Large intestine (tissue), 3 donors: ENCODE results near the gene SLC5A1. TPM values are rescaled to one million over a fixed set of nuclear protein-coding genes. Genes with fewer than 3 reads are reported as not detected.
"Not testable (repeated sequence)": the region's sequence is repeated elsewhere in the genome, so short reads cannot be mapped to it uniquely, and the experiment has no call there.

Experiments
- DNase-seq, 2 donors: peaks; one replicate each; pipeline versions ENCODE4 v3.0.0 to v3.0.0-alpha.2; 2013
- H3K27ac ChIP-seq: one replicate; pipeline ENCODE4 v1.5.1; 2013; ENCODE audit warnings: low read length
- H3K27me3 ChIP-seq: 2 replicates; pipeline ENCODE4 v1.6.1; 2013; ENCODE audit warnings: low read length; ENCODE audit not compliant: control insufficient read depth, insufficient read depth
- H3K36me3 ChIP-seq: 2 replicates; pipeline ENCODE4 v1.6.1; 2013; ENCODE audit warnings: low read length; ENCODE audit not compliant: control insufficient read depth, insufficient read depth
- H3K4me1 ChIP-seq: one replicate; pipeline ENCODE4 v1.6.1; 2013; ENCODE audit warnings: low read length; ENCODE audit not compliant: control insufficient read depth, insufficient read depth
- H3K4me3 ChIP-seq: one replicate; pipeline ENCODE4 v1.5.1; 2013; ENCODE audit warnings: low read length
- H3K9me3 ChIP-seq: one replicate; pipeline ENCODE4 v1.6.1; 2013; ENCODE audit warnings: mild to moderate bottlenecking, low read depth, low read length, moderate library complexity; ENCODE audit not compliant: control insufficient read depth
- WGBS: methylation state at CpG from one replicate; pipeline ENCODE4 v1.1.5; 2013; ENCODE audit warnings: low lambda C conversion rate; ENCODE audit not compliant: insufficient coverage; 5-methylcytosine and 5-hydroxymethylcytosine counted together
- polyA plus RNA-seq: library from polyadenylated mRNA; unstranded; fragments of 120-200 nt; gene quantifications from one replicate; pipeline ENCODE4 v1.2.1, GENCODE V29; 2013

SLC5A1 gene
- polyA plus RNA-seq, 1 donor: 166 TPM

DNA sequence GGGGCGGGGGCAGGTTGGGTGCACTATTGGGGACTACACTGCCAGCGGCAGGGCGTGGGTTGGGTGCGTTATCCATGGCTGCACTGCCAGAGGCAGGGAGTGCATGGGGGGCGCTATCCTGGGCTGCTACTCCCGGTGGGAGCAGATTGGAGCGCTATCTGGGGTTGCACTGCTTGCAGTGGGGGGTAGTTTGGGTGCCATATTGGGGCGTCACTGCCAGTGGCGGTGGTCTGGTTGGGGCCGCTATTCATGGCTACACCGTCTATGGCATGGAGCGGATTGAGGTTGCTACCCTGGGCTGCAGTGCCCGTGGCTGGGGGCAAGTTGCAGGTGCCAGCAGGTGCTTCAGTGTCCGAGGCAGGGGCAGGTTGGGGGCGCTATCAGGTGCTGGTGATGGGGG lies 79.8 kb downstream of the SLC5A1 start:
- Histone ChIP-seq H3K27me3 (no peaks in the 10 kb centered on the region), H3K9me3 (no peaks in the 10 kb centered on the region), H3K27ac (no peak overlapping the region), H3K36me3 (no peaks in the 10 kb centered on the region), H3K4me3 (no peak overlapping the region), H3K4me1 (no peaks in the 10 kb centered on the region)
- no peak for DNase-seq
- WGBS: no CpG with 5 or more reads among the region's 15 CpGs

DNA sequence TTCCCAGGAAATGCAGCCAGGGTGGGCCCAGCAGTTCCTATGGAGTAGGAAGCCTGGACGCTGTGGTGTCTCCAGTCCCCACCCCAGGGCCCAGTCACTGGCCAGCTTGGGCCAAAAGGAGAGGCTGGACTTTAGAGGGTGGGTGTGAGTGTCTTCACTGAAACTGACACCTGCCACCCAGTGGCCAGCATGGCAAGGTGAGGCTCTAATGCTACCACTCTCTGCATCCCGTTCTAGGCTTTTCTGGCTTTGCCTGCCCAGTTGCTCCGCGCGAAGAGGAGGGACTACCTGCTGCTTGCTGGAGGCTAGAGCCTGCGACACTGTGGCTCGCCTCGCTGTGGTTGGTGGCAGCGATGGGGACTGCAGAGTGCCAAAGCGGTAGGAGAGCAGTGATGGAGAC lies 80.6 kb downstream of the SLC5A1 start:
- no peak for DNase-seq
- no CpG with 5 or more reads among the region's 10 CpGs for WGBS

DNA sequence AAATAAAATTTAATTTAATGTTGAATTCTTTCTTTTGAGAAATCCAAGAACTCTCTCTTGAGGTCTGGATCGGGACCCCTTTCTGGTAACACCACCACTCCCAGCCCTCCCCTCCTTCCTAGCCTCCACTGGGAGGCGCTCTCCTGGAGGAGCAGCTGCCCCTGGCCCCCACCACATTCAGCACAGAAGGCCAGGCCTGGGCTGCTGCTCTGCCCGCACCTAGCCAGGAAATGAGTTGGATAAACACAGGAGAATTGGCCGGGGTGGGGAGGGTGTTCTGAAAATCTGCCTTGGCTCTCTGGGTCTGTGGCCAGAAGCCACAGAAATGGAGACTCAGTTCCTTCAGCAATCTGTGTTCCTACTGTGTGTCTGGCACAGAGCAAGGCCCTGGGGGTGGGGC lies 84.8 kb downstream of the SLC5A1 start:
- no peak overlapping the region for H3K27ac ChIP-seq
- no peak overlapping the region for H3K4me3 ChIP-seq
- DNase-seq: no peak
- no peaks in the 10 kb centered on the region for H3K9me3 ChIP-seq
- no peaks in the 10 kb centered on the region for H3K36me3 ChIP-seq
- H3K4me1 ChIP-seq: no peaks in the 10 kb centered on the region
- WGBS: no CpG with 5 or more reads among the region's 4 CpGs
- H3K27me3 ChIP-seq: no peaks in the 10 kb centered on the region

More for the DNA sequence above, 80.6 kb downstream of the SLC5A1 start:
- Histone ChIP-seq H3K36me3 (no peaks in the 10 kb centered on the region), H3K27me3 (no peaks in the 10 kb centered on the region), H3K4me1 (no peaks in the 10 kb centered on the region), H3K27ac (no peak overlapping the region), H3K9me3 (no peaks in the 10 kb centered on the region), H3K4me3 (no peak overlapping the region)

DNA sequence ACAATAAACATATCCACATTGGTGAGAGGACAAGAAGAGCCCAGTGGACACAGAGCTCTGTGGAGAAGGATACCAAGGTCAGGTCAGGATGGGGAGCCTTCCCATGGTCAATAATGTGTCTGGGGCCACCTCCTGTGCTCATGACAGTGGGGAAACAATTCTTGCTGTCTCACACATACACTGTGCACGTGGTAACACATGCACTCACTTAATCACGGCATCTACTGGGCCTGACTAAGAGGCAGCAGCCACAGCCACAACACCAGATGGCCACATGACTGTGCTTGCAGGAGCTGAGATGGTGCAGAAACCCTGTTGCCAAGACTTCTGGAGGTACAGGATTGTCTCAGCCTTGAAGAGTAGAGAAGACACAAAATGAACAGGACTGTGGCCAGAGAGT lies 87.4 kb downstream of the SLC5A1 start:
- Histone ChIP-seq H3K9me3 (no peaks in the 10 kb centered on the region), H3K4me1 (no peaks in the 10 kb centered on the region), H3K4me3 (no peak overlapping the region), H3K27ac (no peak overlapping the region), H3K27me3 (no peaks in the 10 kb centered on the region), H3K36me3 (no peaks in the 10 kb centered on the region)
- DNase-seq: no peak
- WGBS: no CpG with 5 or more reads among the region's 2 CpGs

DNA sequence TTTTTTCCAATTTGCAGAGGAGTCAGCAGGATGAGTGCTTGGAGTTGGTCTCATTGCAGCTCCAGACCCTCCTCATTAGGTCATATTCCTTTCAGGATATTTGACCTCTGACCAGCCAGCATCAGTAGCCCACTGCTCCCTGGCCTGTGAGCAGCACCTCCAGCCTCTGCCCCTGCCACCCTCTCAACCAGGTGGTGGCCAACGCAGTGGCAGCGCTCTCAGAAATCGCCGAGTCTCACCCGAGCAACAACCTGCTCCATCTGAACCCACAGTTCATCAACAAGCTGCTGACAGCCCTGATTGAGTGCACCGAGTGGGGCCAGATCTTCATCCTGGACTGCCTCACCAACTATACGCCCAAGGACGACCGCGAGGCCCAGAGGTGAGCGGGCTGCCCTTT lies 89.1 kb downstream of the SLC5A1 start:
- Histone ChIP-seq H3K4me3 (no peak overlapping the region), H3K4me1 (no peaks in the 10 kb centered on the region), H3K27ac (no peak overlapping the region), H3K9me3 (no peaks in the 10 kb centered on the region), H3K27me3 (no peaks in the 10 kb centered on the region), H3K36me3 (no peaks in the 10 kb centered on the region)
- no CpG with 5 or more reads among the region's 11 CpGs for WGBS
- no peak for DNase-seq

DNA sequence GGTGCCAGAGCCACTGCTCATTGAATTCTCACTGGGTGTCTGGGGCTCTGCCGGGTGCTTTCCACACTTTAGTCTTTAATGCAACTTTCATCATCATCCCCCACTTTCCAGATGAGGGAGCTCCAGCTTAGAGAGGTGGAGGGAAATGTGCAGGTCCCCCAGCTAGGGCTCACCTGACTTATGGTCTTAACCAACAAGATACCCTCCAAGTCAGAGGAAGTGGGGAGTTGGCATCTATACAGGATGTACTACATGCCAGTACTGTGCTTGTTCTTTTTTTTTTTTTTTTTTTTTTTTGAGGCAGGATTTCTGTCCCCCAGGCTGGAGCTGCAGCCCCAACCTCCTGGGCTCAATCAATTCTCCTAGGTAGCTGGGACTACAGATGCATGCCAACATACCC lies 89.7 kb downstream of the SLC5A1 start:
- no peak for DNase-seq
- Histone ChIP-seq H3K36me3 (no peaks in the 10 kb centered on the region), H3K9me3 (no peaks in the 10 kb centered on the region), H3K4me1 (no peaks in the 10 kb centered on the region), H3K27me3 (no peaks in the 10 kb centered on the region), H3K27ac (no peak overlapping the region), H3K4me3 (no peak overlapping the region)
- WGBS: no CpG with 5 or more reads among the region's 1 CpG

DNA sequence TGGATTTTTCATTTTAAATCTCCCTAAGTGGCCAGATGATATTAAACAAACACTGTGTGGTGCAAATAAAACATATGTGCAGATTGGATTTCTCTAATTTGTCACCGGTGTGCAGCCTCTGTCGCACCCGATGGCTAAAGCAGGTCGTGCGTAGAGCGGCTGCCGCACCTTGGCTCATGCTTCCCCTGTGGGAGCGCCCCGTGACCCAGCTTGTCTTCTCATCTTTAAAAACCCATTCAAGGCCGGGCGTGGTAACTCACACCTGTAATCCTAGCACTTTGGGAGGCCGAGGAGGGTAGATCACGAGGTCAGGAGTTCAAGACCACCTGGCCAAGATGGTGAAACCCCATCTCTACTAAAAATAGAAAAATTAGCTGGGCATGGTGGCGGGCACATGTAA lies 91.7 kb downstream of the SLC5A1 start:
- not testable (repeated sequence) for DNase-seq, H3K4me1 ChIP-seq, H3K27ac ChIP-seq, H3K27me3 ChIP-seq, H3K4me3 ChIP-seq, H3K36me3 ChIP-seq, H3K9me3 ChIP-seq
- WGBS: no CpG with 5 or more reads among the region's 14 CpGs

DNA sequence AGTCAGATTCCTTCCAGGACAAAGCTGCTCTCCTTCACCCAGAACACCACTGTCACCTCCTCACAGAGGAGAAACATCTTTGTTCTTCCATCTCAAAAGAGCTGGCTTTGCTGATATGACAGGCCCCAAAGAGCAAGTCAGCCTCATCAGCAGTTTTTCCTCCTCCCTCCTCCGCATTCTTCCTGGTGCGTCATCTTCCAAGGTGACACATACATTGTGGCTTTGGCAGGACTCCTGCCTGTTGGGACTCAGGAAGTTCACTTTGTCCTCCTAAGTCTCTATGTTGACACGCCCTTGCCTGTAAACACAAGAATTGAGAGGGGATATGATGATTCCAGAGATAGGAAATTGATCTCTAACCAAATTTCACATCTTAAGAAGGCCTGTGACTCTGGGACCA lies 92.9 kb downstream of the SLC5A1 start:
- not testable (repeated sequence) for DNase-seq, H3K4me1 ChIP-seq, H3K4me3 ChIP-seq, H3K36me3 ChIP-seq, H3K27ac ChIP-seq, H3K27me3 ChIP-seq, H3K9me3 ChIP-seq
- no CpG with 5 or more reads among the region's 3 CpGs for WGBS

DNA sequence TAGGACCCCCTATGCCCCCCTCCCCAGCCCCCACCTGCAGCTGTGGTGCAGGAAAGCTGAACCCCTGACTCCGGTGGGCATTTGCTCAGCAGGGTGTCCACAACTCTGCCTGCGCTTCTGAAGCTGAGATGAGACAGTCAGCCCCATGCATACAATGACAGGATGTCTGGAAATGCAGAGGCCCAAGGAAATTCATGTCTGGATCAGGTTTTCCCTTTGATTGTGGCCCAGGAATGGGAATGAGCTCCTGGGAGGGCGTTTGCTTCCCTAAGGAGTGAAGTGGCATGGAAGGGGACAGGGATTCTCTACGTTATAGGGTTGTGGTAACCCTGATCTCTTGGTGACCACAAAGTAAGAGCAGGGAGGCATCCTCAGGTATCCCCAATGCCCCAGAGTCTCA lies 93.8 kb downstream of the SLC5A1 start:
- H3K4me1 ChIP-seq, H3K4me3 ChIP-seq: not testable (repeated sequence)
- WGBS: no CpG with 5 or more reads among the region's 4 CpGs

DNA sequence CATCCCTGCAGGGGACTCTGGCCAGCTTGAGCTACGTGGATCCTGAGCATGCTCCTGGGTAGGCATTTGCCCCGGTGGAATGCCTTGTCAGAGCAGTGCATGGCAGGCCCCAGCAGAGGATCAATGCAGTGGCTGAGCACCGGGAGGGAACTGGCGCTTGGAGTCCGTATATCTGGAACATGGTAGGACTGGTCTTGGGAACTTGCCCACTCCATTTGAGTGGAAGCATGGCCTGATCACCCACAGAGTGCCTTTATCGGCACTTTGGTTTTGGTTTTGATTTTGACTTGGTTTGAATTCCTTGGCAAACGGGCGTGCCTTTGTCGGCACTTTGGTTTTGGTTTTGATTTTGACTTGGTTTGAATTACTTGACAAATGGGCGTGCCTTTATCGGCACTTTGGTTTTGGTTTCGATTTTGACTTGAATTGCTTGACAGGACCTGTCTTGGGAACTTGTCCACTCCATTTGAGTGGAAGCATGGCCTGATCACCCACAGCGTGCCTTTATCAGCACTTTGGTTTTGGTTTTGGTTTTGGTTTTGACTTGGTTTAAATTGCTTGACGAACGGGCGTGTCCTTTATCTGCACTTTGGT lies 94.8 kb downstream of the SLC5A1 start:
- H3K9me3 ChIP-seq, H3K36me3 ChIP-seq, H3K4me3 ChIP-seq, H3K4me1 ChIP-seq, H3K27ac ChIP-seq, H3K27me3 ChIP-seq: not testable (repeated sequence)
- peak in 1 of 2 donors; percentile 61 for DNase-seq
- WGBS: no CpG with 5 or more reads among the region's 16 CpGs

More for the DNA sequence above, 93.8 kb downstream of the SLC5A1 start:
- H3K27me3 ChIP-seq, H3K27ac ChIP-seq, H3K36me3 ChIP-seq, H3K9me3 ChIP-seq, DNase-seq: not testable (repeated sequence)

DNA sequence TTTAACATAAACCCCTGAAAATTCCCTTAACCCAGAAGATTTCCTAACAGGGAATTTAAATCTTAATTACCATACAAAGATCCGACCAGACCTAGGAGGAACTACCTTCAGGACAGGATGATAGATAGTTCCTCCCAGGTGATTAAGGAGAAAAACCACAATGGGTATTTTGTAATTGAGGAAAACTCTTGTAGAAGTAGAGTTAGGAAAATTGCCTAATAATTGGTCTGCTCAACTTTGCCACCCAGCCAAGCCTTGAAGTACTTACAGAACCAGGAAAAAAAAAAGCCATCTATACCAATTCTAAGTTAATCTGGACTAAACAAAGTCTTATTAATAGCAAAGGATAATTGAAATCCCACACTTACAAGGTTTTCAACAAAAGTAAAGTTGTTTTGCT lies 95.5 kb downstream of the SLC5A1 start:
- not testable (repeated sequence) for H3K9me3 ChIP-seq, H3K27ac ChIP-seq, DNase-seq, H3K4me1 ChIP-seq, H3K4me3 ChIP-seq, H3K36me3 ChIP-seq, H3K27me3 ChIP-seq
- no CpG with 5 or more reads among the region's 1 CpG for WGBS
